Loucy (cell line): Measurements from ENCODE around the gene PRTG.
A peak's percentile ranks its signal among the peaks of the same experiment; 100 is the strongest.

ENCODE experiments used
- H2AFZ ChIP-seq: fragments of 200-600 bp; sonication (generic); 2 replicates; pipeline ENCODE4 v1.6.0; 2016; ENCODE audit warnings: antibody characterized with exemption, mild to moderate bottlenecking, low read length, moderate library complexity
- H3F3A ChIP-seq: fragments of 200-600 bp; 2 replicates; pipeline ENCODE4 v1.6.0; 2016; ENCODE audit warnings: antibody characterized with exemption, low read depth, mild to moderate bottlenecking
- H3K27me3 ChIP-seq: fragments of 200-600 bp; sonication (generic); 2 replicates; pipeline ENCODE4 v1.6.1; 2014; ENCODE audit warnings: low read length, mild to moderate bottlenecking; ENCODE audit not compliant: insufficient read depth, poor library complexity, severe bottlenecking
- H3K36me3 ChIP-seq: fragments of 200-600 bp; sonication (generic); 2 replicates; pipeline ENCODE4 v1.6.1; 2016; ENCODE audit warnings: low read length; ENCODE audit not compliant: insufficient read depth
- H3K4me1 ChIP-seq: fragments of 200-600 bp; sonication (generic); 2 replicates; pipeline ENCODE4 v1.5.1; 2014; ENCODE audit warnings: low read length, mild to moderate bottlenecking; ENCODE audit not compliant: insufficient read depth, poor library complexity, severe bottlenecking
- H3K4me2 ChIP-seq: fragments of 200-600 bp; sonication (generic); 2 replicates; pipeline ENCODE4 v1.6.0; 2014; ENCODE audit warnings: antibody characterized with exemption, low read length, low read depth, mild to moderate bottlenecking; ENCODE audit not compliant: poor library complexity, severe bottlenecking
- H3K4me3 ChIP-seq: fragments of 200-600 bp; sonication (generic); 2 replicates; pipeline ENCODE4 v1.5.1; 2014; ENCODE audit warnings: low read length, mild to moderate bottlenecking, mixed read lengths; ENCODE audit not compliant: poor library complexity, severe bottlenecking
- H3K79me2 ChIP-seq: fragments of 200-600 bp; sonication (generic); 2 replicates; pipeline ENCODE4 v1.6.1; 2014; ENCODE audit warnings: low read length; ENCODE audit not compliant: insufficient read depth
- H3K9ac ChIP-seq: fragments of 200-600 bp; sonication (generic); 2 replicates; pipeline ENCODE4 v1.6.0; 2014; ENCODE audit warnings: mild to moderate bottlenecking, low read depth, low read length, moderate library complexity; ENCODE audit not compliant: poor library complexity, severe bottlenecking
- H3K9me2 ChIP-seq: fragments of 200-600 bp; sonication (generic); replicated peaks from 2 replicates; pipeline ENCODE4 v1.6.1; 2016; ENCODE audit warnings: low read depth, low read length, mixed read lengths
- H3K9me3 ChIP-seq: fragments of 200-600 bp; sonication (generic); 2 replicates; pipeline ENCODE4 v1.6.1; 2014; ENCODE audit warnings: mild to moderate bottlenecking, antibody characterized with exemption, low read length, low read depth; ENCODE audit not compliant: insufficient read depth
- H4K20me1 ChIP-seq: fragments of 200-600 bp; sonication (generic); 2 replicates; pipeline ENCODE4 v1.6.0; 2014; ENCODE audit warnings: antibody characterized with exemption, low read length, mild to moderate bottlenecking; ENCODE audit not compliant: insufficient read depth, poor library complexity, severe bottlenecking
- CTCF ChIP-seq: fragments of 200-600 bp; sonication (generic); conservative IDR thresholded peaks from 2 replicates; pipeline ENCODE4 v1.5.1; 2014; ENCODE audit warnings: mild to moderate bottlenecking, antibody characterized with exemption, low read length
- EZH2phosphoT487 ChIP-seq: fragments of 200-600 bp; IDR thresholded peaks from 2 replicates; pipeline ENCODE4 v1.6.1; 2018; ENCODE audit warnings: antibody characterized with exemption, mild to moderate bottlenecking, moderate library complexity, borderline replicate concordance

The PRTG gene

GRCh38 chr15:55703873-55704301 lies 39.1 kb downstream of the PRTG start:
- Histone ChIP-seq H3K27me3 (no peaks in the 10 kb centered on the region), H3K79me2 (no peaks in the 10 kb centered on the region), H3K36me3 (no peaks in the 10 kb centered on the region), H3K9me2 (no peaks in the 10 kb centered on the region), H2AFZ (no peak overlapping the region), H3K9me3 (no peaks in the 10 kb centered on the region), H3K4me3 (no peak overlapping the region), H3K4me1 (peaks cover 11% of the 10 kb centered on the region), H3F3A (no peaks in the 10 kb centered on the region), H4K20me1 (no peaks in the 10 kb centered on the region), H3K9ac (no peak overlapping the region), H3K4me2 (peak overlapping the region; percentile 43)
- no peak for TF ChIP-seq CTCF
- TF ChIP-seq EZH2phosphoT487 = no peak

GRCh38 chr15:55700876-55701275 lies 42.1 kb downstream of the PRTG start:
- Histone ChIP-seq H3K4me2 (no peak overlapping the region), H3K9ac (no peak overlapping the region), H3K36me3 (no peaks in the 10 kb centered on the region), H3K9me3 (no peaks in the 10 kb centered on the region), H3K4me3 (no peak overlapping the region), H3K4me1 (peaks cover 11% of the 10 kb centered on the region), H3F3A (no peaks in the 10 kb centered on the region), H3K9me2 (no peaks in the 10 kb centered on the region), H2AFZ (no peak overlapping the region), H4K20me1 (no peaks in the 10 kb centered on the region), H3K27me3 (no peaks in the 10 kb centered on the region), H3K79me2 (no peaks in the 10 kb centered on the region)
- TF ChIP-seq CTCF = no peak

- Histone ChIP-seq H3K4me2 (no peak overlapping the region), H3F3A (no peaks in the 10 kb centered on the region)
Measured at GRCh38 chr15:55698653-55699052, 44.3 kb downstream of the PRTG start.

GRCh38 chr15:55696221-55696620 lies 46.7 kb downstream of the PRTG start:
- Histone ChIP-seq H3K9me3 (no peaks in the 10 kb centered on the region), H3K9me2 (no peaks in the 10 kb centered on the region), H3K36me3 (no peaks in the 10 kb centered on the region), H3K4me1 (peaks cover 7% of the 10 kb centered on the region), H2AFZ (no peak overlapping the region), H4K20me1 (no peaks in the 10 kb centered on the region), H3K4me3 (no peak overlapping the region), H3F3A (no peaks in the 10 kb centered on the region), H3K9ac (no peak overlapping the region), H3K79me2 (no peaks in the 10 kb centered on the region), H3K4me2 (no peak overlapping the region), H3K27me3 (no peaks in the 10 kb centered on the region)
- TF ChIP-seq CTCF = no peak
- no peak for TF ChIP-seq EZH2phosphoT487

More at GRCh38 chr15:55698653-55699052, 44.3 kb downstream of the PRTG start:
- no peaks in the 10 kb centered on the region for H3K36me3 ChIP-seq
- no peaks in the 10 kb centered on the region for H3K9me2 ChIP-seq
- no peak for TF ChIP-seq EZH2phosphoT487
- H3K4me3 ChIP-seq = no peak overlapping the region
- no peak overlapping the region for H3K9ac ChIP-seq
- H3K4me1 ChIP-seq = peaks cover 12% of the 10 kb centered on the region
- no peaks in the 10 kb centered on the region for H3K27me3 ChIP-seq
- H3K79me2 ChIP-seq = no peaks in the 10 kb centered on the region
- no peaks in the 10 kb centered on the region for H3K9me3 ChIP-seq
- no peaks in the 10 kb centered on the region for H4K20me1 ChIP-seq
- no peak overlapping the region for H2AFZ ChIP-seq
